H9 (cell line): ENCODE measurements around the gene AKNAD1. TPM values are rescaled to one million over a fixed set of nuclear protein-coding genes. Genes with fewer than 3 reads are reported as not detected.

Experiments
- DNase-seq: peaks from one replicate; pipeline ENCODE4 v3.0.0-alpha.2; 2017
- H2AFZ ChIP-seq: one replicate; pipeline ENCODE4 v1.6.1; 2013; ENCODE audit warnings: mild to moderate bottlenecking, low read length, control low read depth, moderate library complexity
- H2AK5ac ChIP-seq: 2 replicates; pipeline ENCODE4 v1.6.1; 2013; ENCODE audit warnings: low read length, control low read depth, mixed read lengths; ENCODE audit not compliant: insufficient read length
- H2BK120ac ChIP-seq: one replicate; pipeline ENCODE4 v1.6.1; 2013; ENCODE audit warnings: low read depth, mild to moderate bottlenecking, low read length, control low read depth, inconsistent platforms; ENCODE audit not compliant: poor library complexity, severe bottlenecking
- H2BK12ac ChIP-seq: 2 replicates; pipeline ENCODE4 v1.6.1; 2013; ENCODE audit warnings: low read length, control low read depth, mixed read lengths, low read depth; ENCODE audit not compliant: insufficient read length
- H2BK15ac ChIP-seq: 2 replicates; pipeline ENCODE4 v1.6.1; 2013; ENCODE audit warnings: low read depth, low read length, control low read depth
- H2BK20ac ChIP-seq: one replicate; pipeline ENCODE4 v1.6.1; 2013; ENCODE audit warnings: low read depth, mild to moderate bottlenecking, low read length, control low read depth, inconsistent platforms; ENCODE audit not compliant: poor library complexity, severe bottlenecking
- H2BK5ac ChIP-seq: 2 replicates; pipeline ENCODE4 v1.6.1; 2013; ENCODE audit warnings: low read length, control low read depth, mixed read lengths; ENCODE audit not compliant: insufficient read length
- H3K14ac ChIP-seq: 2 replicates; pipeline ENCODE4 v1.6.1; 2013; ENCODE audit warnings: low read length, control low read depth; ENCODE audit not compliant: insufficient read depth
- H3K18ac ChIP-seq: 2 replicates; pipeline ENCODE4 v1.6.1; 2013; ENCODE audit warnings: low read depth, mild to moderate bottlenecking, mixed read lengths, low read length, control low read depth; ENCODE audit not compliant: insufficient read length
- H3K23ac ChIP-seq: 2 replicates; pipeline ENCODE4 v1.6.1; 2013; ENCODE audit warnings: low read length, control low read depth, mixed read lengths, low read depth; ENCODE audit not compliant: insufficient read length
- H3K23me2 ChIP-seq: 2 replicates; pipeline ENCODE4 v1.6.1; 2013; ENCODE audit warnings: low read depth, mild to moderate bottlenecking, mixed read lengths, low read length, control low read depth; ENCODE audit not compliant: insufficient read length, poor library complexity, severe bottlenecking
- H3K27ac ChIP-seq: 2 replicates; pipeline ENCODE4 v1.5.1; 2013; ENCODE audit warnings: low read length, control low read depth, mixed read lengths, low read depth; ENCODE audit not compliant: insufficient read length
- H3K27me3 ChIP-seq: 2 replicates; pipeline ENCODE4 v1.6.1; 2013; ENCODE audit warnings: low read length, control low read depth, inconsistent platforms; ENCODE audit not compliant: insufficient read depth
- H3K4ac ChIP-seq: 2 replicates; pipeline ENCODE4 v1.6.1; 2013; ENCODE audit warnings: low read depth, mild to moderate bottlenecking, control low read depth, inconsistent platforms, low read length, moderate library complexity
- H3K4me1 ChIP-seq: 2 replicates; pipeline ENCODE4 v1.6.1; 2013; ENCODE audit warnings: low read length, control low read depth, inconsistent platforms; ENCODE audit not compliant: insufficient read depth
- H3K4me2 ChIP-seq: 2 replicates; pipeline ENCODE4 v1.6.1; 2013; ENCODE audit warnings: low read length, control low read depth, mixed read lengths; ENCODE audit not compliant: insufficient read length, insufficient read depth
- H3K56ac ChIP-seq: 2 replicates; pipeline ENCODE4 v1.6.1; 2013; ENCODE audit warnings: low read depth, mild to moderate bottlenecking, mixed read lengths, low read length, control low read depth; ENCODE audit not compliant: insufficient read length
- H3K79me1 ChIP-seq: 2 replicates; pipeline ENCODE4 v1.6.1; 2013; ENCODE audit warnings: low read depth, mild to moderate bottlenecking, moderate library complexity, low read length, control low read depth, inconsistent platforms; ENCODE audit not compliant: insufficient read depth, poor library complexity, severe bottlenecking
- H3K79me2 ChIP-seq: 2 replicates; pipeline ENCODE4 v1.6.1; 2013; ENCODE audit warnings: low read length, control low read depth, inconsistent platforms; ENCODE audit not compliant: insufficient read depth
- H3K9ac ChIP-seq: 2 replicates; pipeline ENCODE4 v1.6.1; 2013; ENCODE audit warnings: low read length, control low read depth, mixed read lengths; ENCODE audit not compliant: insufficient read length; ENCODE audit errors: extremely low read depth
- H3K9me3 ChIP-seq: one replicate; pipeline ENCODE4 v1.6.1; 2013; ENCODE audit warnings: low read depth, low read length, inconsistent platforms; ENCODE audit not compliant: control insufficient read depth
- H3T11ph ChIP-seq: one replicate; pipeline ENCODE4 v1.6.1; 2013; ENCODE audit warnings: mild to moderate bottlenecking, low read length, control low read depth, inconsistent platforms
- H4K20me1 ChIP-seq: one replicate; pipeline ENCODE4 v1.6.1; 2013; ENCODE audit not compliant: control insufficient read depth, insufficient read length, insufficient read depth
- H4K5ac ChIP-seq: 2 replicates; pipeline ENCODE4 v1.6.1; 2013; ENCODE audit warnings: low read depth, mild to moderate bottlenecking, mixed read lengths, low read length, control low read depth; ENCODE audit not compliant: insufficient read length
- H4K8ac ChIP-seq: replicated peaks from 2 replicates; pipeline ENCODE4 v1.6.1; 2013; ENCODE audit warnings: low read length, control low read depth, mixed read lengths, low read depth; ENCODE audit not compliant: insufficient read length
- H4K91ac ChIP-seq: 2 replicates; pipeline ENCODE4 v1.6.1; 2013; ENCODE audit warnings: low read depth, mild to moderate bottlenecking, moderate library complexity, mixed read lengths, low read length, control low read depth; ENCODE audit not compliant: insufficient read length
- H3K27ac Mint-ChIP-seq, 3 experiments: 2 replicates in 2 of 3; 3 replicates in 1 of 3; pipeline ENCODE4 v1.8.0; 2020 to 2021; ENCODE audit warnings: mixed read lengths in 3 of 3, mild to moderate bottlenecking in 1 of 3, moderate library complexity in 1 of 3
- H3K27me3 Mint-ChIP-seq: 2 replicates; pipeline ENCODE4 v1.8.0; 2021; ENCODE audit warnings: low read depth, mild to moderate bottlenecking, moderate library complexity, mixed read lengths
- H3K36me3 Mint-ChIP-seq, 3 experiments: 2 replicates in 2 of 3; 3 replicates in 1 of 3; pipeline ENCODE4 v1.8.0; 2020 to 2021; ENCODE audit warnings: low read depth in 3 of 3, mixed read lengths in 3 of 3; ENCODE audit not compliant: insufficient read depth in 1 of 3
- H3K4me1 Mint-ChIP-seq, 2 experiments: 2 replicates each; pipeline ENCODE4 v1.8.0; 2020; ENCODE audit warnings: mixed read lengths in 2 of 2
- H3K4me3 Mint-ChIP-seq, 2 experiments: 2 replicates in 1 of 2; 3 replicates in 1 of 2; pipeline ENCODE4 v1.8.0; 2020 to 2021; ENCODE audit warnings: mild to moderate bottlenecking in 2 of 2, mixed read lengths in 2 of 2, moderate library complexity in 1 of 2
- H3K9me3 Mint-ChIP-seq, 2 experiments: 2 replicates in 1 of 2; 3 replicates in 1 of 2; pipeline ENCODE4 v1.8.0; 2020; ENCODE audit warnings: mild to moderate bottlenecking in 2 of 2, mixed read lengths in 2 of 2, moderate library complexity in 1 of 2
- WGBS: extraction: QIAGEN DNeasy Blood & Tissue Kit; methylation state at CpG from one replicate; pipeline ENCODE4 v1.1.7; 2013; ENCODE audit warnings: missing lambda C conversion rate, low lambda C conversion rate, mixed read lengths; ENCODE audit not compliant: insufficient read length; ENCODE audit errors: extremely low coverage; 5-methylcytosine and 5-hydroxymethylcytosine counted together
- total RNA-seq: library from RNA; stranded (reverse); gene quantifications from 2 replicates; pipeline ENCODE4 v1.2.1, GENCODE V29; 2021
- TF ChIP-seq, protein P1 (sequence below): fragments of 200-600 bp; sonication (generic); conservative IDR thresholded peaks from 3 replicates; pipeline ENCODE4 v1.8.0; 2021; ENCODE audit warnings: antibody characterized with exemption, mild to moderate bottlenecking

The AKNAD1 gene
- total RNA-seq, 1 experiment from 2014 or later = not detected

DNA sequence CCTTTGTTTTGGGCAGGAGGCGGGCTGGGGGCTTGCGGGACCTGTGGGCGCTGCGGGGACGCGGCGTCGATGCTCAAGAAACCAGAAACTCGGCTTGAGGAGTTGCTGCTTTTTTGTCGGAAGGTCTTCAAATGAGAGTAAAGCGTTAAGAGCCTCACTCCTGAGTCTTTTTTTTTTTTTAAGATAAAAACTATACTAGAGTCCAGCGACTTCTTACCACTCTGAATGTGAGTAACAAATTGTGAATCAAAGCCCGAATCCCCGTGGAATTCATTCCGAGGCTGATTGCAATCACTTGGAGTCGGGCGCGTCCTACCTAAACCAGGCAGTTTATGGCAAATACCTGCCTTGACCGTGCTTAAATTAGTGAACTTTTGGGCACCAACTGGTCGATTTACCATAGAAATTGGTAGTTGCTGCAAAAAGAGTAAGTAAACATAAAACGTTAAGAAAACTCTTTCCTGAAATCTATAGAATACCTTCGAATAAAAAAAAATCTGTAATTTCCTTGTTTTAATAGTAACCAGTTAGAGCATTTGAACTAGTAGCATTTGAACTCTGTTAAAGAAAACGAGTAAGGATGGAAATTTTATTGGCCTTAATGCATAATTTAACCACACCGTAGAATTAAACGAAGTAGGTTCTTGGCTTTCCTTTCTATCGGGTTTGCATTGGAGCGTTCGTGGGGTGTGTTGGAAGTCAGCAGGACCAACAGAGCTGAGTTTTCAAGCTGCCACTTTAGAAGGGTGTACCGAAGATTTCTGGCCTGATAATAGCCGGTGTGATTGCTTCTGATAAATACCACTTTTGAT, 20.7 kb upstream of the AKNAD1 start:
- H4K91ac ChIP-seq = no peak overlapping the region
- H3K4me3 Mint-ChIP-seq = peak overlapping the region; percentile 96 to 99
- H3K27me3 ChIP-seq = no peaks in the 10 kb centered on the region
- H3K56ac ChIP-seq = no peak overlapping the region
- no peak overlapping the region for H2BK20ac ChIP-seq
- H4K20me1 ChIP-seq = no peaks in the 10 kb centered on the region
- H3K27me3 Mint-ChIP-seq = peaks cover 8% of the 10 kb centered on the region; the same call in 1 of the 2 replicates
- H3K27ac ChIP-seq = no peak overlapping the region
- DNase-seq = no peak
- no peak overlapping the region for H4K5ac ChIP-seq
- peak overlapping the region; percentile 83 for H3K4me2 ChIP-seq
- no peak overlapping the region for H3K4ac ChIP-seq
- no peak overlapping the region for H2BK12ac ChIP-seq
- peaks cover 11% of the 10 kb centered on the region for H3K23me2 ChIP-seq
- TF ChIP-seq, protein P1, sequence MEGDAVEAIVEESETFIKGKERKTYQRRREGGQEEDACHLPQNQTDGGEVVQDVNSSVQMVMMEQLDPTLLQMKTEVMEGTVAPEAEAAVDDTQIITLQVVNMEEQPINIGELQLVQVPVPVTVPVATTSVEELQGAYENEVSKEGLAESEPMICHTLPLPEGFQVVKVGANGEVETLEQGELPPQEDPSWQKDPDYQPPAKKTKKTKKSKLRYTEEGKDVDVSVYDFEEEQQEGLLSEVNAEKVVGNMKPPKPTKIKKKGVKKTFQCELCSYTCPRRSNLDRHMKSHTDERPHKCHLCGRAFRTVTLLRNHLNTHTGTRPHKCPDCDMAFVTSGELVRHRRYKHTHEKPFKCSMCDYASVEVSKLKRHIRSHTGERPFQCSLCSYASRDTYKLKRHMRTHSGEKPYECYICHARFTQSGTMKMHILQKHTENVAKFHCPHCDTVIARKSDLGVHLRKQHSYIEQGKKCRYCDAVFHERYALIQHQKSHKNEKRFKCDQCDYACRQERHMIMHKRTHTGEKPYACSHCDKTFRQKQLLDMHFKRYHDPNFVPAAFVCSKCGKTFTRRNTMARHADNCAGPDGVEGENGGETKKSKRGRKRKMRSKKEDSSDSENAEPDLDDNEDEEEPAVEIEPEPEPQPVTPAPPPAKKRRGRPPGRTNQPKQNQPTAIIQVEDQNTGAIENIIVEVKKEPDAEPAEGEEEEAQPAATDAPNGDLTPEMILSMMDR = no peak
- H3K18ac ChIP-seq = peak overlapping the region; percentile 16
- WGBS = no CpG with 5 or more reads among the region's 30 CpGs
- H2AK5ac ChIP-seq = no peak overlapping the region
- 0 out of 2 replicates have a peak, but pooled peaks cover 2% of the 10 kb centered on the region for H3K79me2 ChIP-seq
- no peak overlapping the region for H4K8ac ChIP-seq
- H3K9ac ChIP-seq = peak overlapping the region; percentile 53
- H3T11ph ChIP-seq = no peak overlapping the region
- H2AFZ ChIP-seq = no peak overlapping the region
- no peak overlapping the region for H2BK5ac ChIP-seq
- H2BK120ac ChIP-seq = no peak overlapping the region
- H3K4me1 ChIP-seq = no peaks in the 10 kb centered on the region
- no peak overlapping the region for H2BK15ac ChIP-seq
- peaks cover 11 to 23% of the 10 kb centered on the region in 2 experiments for H3K4me1 Mint-ChIP-seq
- H3K79me1 ChIP-seq = no peaks in the 10 kb centered on the region
- peak overlapping the region in 2 of 3 experiments; percentile 92 to 97; a peak in 2 of 7 replicates for H3K27ac Mint-ChIP-seq
- H3K23ac ChIP-seq = no peak overlapping the region
- H3K9me3 ChIP-seq = no peaks in the 10 kb centered on the region
- H3K36me3 Mint-ChIP-seq = no peaks in the 10 kb centered on the region
- H3K14ac ChIP-seq = peak overlapping the region; percentile 74; the same call in 1 of the 2 replicates
- H3K9me3 Mint-ChIP-seq = no peaks in the 10 kb centered on the region
